ENCODE data around the gene CD320.

GRCh38 chr19:8261881-8262280, 46.3 kb downstream of the CD320 start:
- no peak for TF ChIP-seq TCF12 (IDR thresholded peaks at IDR 0.05; ENCODE audit: low read depth)
- no peak for TF ChIP-seq TEAD4 (IDR thresholded peaks at IDR 0.05)
- TF ChIP-seq, protein P1, sequence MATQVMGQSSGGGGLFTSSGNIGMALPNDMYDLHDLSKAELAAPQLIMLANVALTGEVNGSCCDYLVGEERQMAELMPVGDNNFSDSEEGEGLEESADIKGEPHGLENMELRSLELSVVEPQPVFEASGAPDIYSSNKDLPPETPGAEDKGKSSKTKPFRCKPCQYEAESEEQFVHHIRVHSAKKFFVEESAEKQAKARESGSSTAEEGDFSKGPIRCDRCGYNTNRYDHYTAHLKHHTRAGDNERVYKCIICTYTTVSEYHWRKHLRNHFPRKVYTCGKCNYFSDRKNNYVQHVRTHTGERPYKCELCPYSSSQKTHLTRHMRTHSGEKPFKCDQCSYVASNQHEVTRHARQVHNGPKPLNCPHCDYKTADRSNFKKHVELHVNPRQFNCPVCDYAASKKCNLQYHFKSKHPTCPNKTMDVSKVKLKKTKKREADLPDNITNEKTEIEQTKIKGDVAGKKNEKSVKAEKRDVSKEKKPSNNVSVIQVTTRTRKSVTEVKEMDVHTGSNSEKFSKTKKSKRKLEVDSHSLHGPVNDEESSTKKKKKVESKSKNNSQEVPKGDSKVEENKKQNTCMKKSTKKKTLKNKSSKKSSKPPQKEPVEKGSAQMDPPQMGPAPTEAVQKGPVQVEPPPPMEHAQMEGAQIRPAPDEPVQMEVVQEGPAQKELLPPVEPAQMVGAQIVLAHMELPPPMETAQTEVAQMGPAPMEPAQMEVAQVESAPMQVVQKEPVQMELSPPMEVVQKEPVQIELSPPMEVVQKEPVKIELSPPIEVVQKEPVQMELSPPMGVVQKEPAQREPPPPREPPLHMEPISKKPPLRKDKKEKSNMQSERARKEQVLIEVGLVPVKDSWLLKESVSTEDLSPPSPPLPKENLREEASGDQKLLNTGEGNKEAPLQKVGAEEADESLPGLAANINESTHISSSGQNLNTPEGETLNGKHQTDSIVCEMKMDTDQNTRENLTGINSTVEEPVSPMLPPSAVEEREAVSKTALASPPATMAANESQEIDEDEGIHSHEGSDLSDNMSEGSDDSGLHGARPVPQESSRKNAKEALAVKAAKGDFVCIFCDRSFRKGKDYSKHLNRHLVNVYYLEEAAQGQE (IDR thresholded peaks at IDR 0.05; ENCODE audit: low read depth) = no peak
